NCI-H510A treated with DMSO at 0.1 percent for 48 hours (cell line): ENCODE results near the gene ATF7.
"Not testable (repeated sequence)": the region's sequence is repeated elsewhere in the genome, so short reads cannot be mapped to it uniquely, and the experiment has no call there.

Experiments used
- DNase-seq: peaks from one replicate; lab custom pipeline; 2025; lab: John Stamatoyannopoulos, UW

The ATF7 gene

GRCh38 chr12:53625946-53626701 is at the start of gene ATF7:
Gene ATF7, minus strand, starts transcription at chr12:53626382. Its CDS starts 25,382 bp downstream, at chr12:53601000.
- DNase-seq, result peak; percentile 98

- peak; percentile 39 for DNase-seq
Observed at GRCh38 chr12:53674977-53675700, 49.0 kb upstream of the ATF7 start.

GRCh38 chr12:53670971-53671370 is 44.8 kb upstream of the ATF7 start:
- DNase-seq, result no peak

- DNase-seq, result no peak
Observed at GRCh38 chr12:53670308-53670707, 44.1 kb upstream of the ATF7 start.

GRCh38 chr12:53667080-53667479 is 40.9 kb upstream of the ATF7 start:
- no peak for DNase-seq

- DNase-seq, result no peak
Observed at GRCh38 chr12:53664936-53665335, 38.8 kb upstream of the ATF7 start.

- no peak for DNase-seq
Observed at GRCh38 chr12:53664191-53664590, 38.0 kb upstream of the ATF7 start.

GRCh38 chr12:53660041-53660440 is 33.9 kb upstream of the ATF7 start:
- DNase-seq, result no peak

GRCh38 chr12:53659571-53659981 is 33.4 kb upstream of the ATF7 start:
- DNase-seq, result no peak

GRCh38 chr12:53659011-53659551 is 32.9 kb upstream of the ATF7 start:
- DNase-seq, result peak; percentile 21

- no peak for DNase-seq
Observed at GRCh38 chr12:53657041-53657440, 30.9 kb upstream of the ATF7 start.

GRCh38 chr12:53653595-53653994 is 27.4 kb upstream of the ATF7 start:
- no peak for DNase-seq

- no peak for DNase-seq
Observed at GRCh38 chr12:53652366-53652765, 26.2 kb upstream of the ATF7 start.

GRCh38 chr12:53651737-53652136 is 25.6 kb upstream of the ATF7 start:
- DNase-seq, result no peak

- not testable (repeated sequence) for DNase-seq
Observed at GRCh38 chr12:53646300-53646699, 20.1 kb upstream of the ATF7 start.

- no peak for DNase-seq
Observed at GRCh38 chr12:53645165-53645564, 19.0 kb upstream of the ATF7 start.

GRCh38 chr12:53644133-53644532 is 18.0 kb upstream of the ATF7 start:
- no peak for DNase-seq

GRCh38 chr12:53643232-53643979 is 17.2 kb upstream of the ATF7 start:
- DNase-seq, result no peak

GRCh38 chr12:53638057-53638456 is 11.9 kb upstream of the ATF7 start:
- no peak for DNase-seq

GRCh38 chr12:53636641-53637040 is 10.5 kb upstream of the ATF7 start:
- no peak for DNase-seq

- not testable (repeated sequence) for DNase-seq
Observed at GRCh38 chr12:53635708-53636107, 9.5 kb upstream of the ATF7 start.

GRCh38 chr12:53631721-53632120 is 5.5 kb upstream of the ATF7 start:
- DNase-seq, result no peak
